Tibial nerve (tissue), 4 donors: Measurements from ENCODE around the gene SLC2A2. TPM values are rescaled to one million over a fixed set of nuclear protein-coding genes. Genes with fewer than 3 reads are reported as not detected.

Experiments used
- DNase-seq, 2 donors: peaks; one replicate each; pipeline ENCODE4 v3.0.0-alpha.2; 2019; ENCODE audit warnings: low spot score in 2 of 2
- H3K27ac ChIP-seq, 4 donors: fragments of 200-600 bp; sonication (generic) in 3 of 4; one replicate each; pipeline ENCODE4 v1.5.1; 2017 to 2019; ENCODE audit warnings: mild to moderate bottlenecking in 1 of 4
- H3K27me3 ChIP-seq, 2 donors: fragments of 200-600 bp; sonication (generic) in 1 of 2; one replicate each; pipeline versions ENCODE4 v1.5.1 to v1.6.0; 2017 to 2019
- H3K36me3 ChIP-seq, 3 donors: fragments of 200-600 bp; sonication (generic); one replicate each; pipeline ENCODE4 v1.5.1; 2018 to 2019
- H3K4me1 ChIP-seq, 4 donors: fragments of 200-600 bp; sonication (generic) in 3 of 4; one replicate each; pipeline ENCODE4 v1.5.1; 2017 to 2019
- H3K4me3 ChIP-seq, 4 donors: fragments of 200-600 bp; sonication (generic) in 3 of 4; one replicate each; pipeline ENCODE4 v1.5.1; 2017 to 2019; ENCODE audit warnings: mild to moderate bottlenecking in 1 of 4, moderate library complexity in 1 of 4
- H3K9me3 ChIP-seq, 4 donors: fragments of 200-600 bp; sonication (generic) in 3 of 4; one replicate each; pipeline ENCODE4 v1.5.1; 2017 to 2019
- CTCF ChIP-seq, 5 experiments: fragments of 200-600 bp in 3 of 5; fragments of 450-650 bp in 2 of 5; sonication (generic) in 3 of 5; IDR thresholded peaks; one replicate each; pipeline ENCODE4 v1.5.1; 2016 to 2019; ENCODE audit warnings: antibody characterized with exemption in 5 of 5, mild to moderate bottlenecking in 3 of 5, moderate library complexity in 2 of 5
- EP300 ChIP-seq, 2 donors: sonication (generic); formaldehyde crosslinking; IDR thresholded peaks; one replicate each; pipeline ENCODE4 v1.6.1; 2017; ENCODE audit warnings: antibody characterized with exemption in 2 of 2, mild to moderate bottlenecking in 1 of 2
- POLR2A ChIP-seq, 2 donors: fragments of 450-650 bp; IDR thresholded peaks; one replicate each; pipeline ENCODE4 v1.6.1; 2017; ENCODE audit warnings: antibody characterized with exemption in 2 of 2, mild to moderate bottlenecking in 2 of 2, moderate library complexity in 2 of 2
- WGBS, 2 donors: methylation state at CpG; one replicate each; pipeline ENCODE4 v1.1.5; 2018; 5-methylcytosine and 5-hydroxymethylcytosine counted together
- total RNA-seq, 4 donors: library from RNA; depleted of rRNA; stranded (reverse); fragments of >200 nt; gene quantifications; one replicate each; pipeline ENCODE4 v1.1.0, GENCODE V29; 2016

Gene SLC2A2
- total RNA-seq, 4 donors from 2014 or later, result not detected

GRCh38 chr3:170999737-171000242, 26.7 kb downstream of the SLC2A2 start:
- WGBS, 2 donors, result 65 to 72% methylated on average over 2 of the region's 2 CpGs
- DNase-seq, result no peak
- Histone ChIP-seq H3K27ac (no peak overlapping the region), H3K4me1 (peaks cover 0 to 19% (median 0%) of the 10 kb centered on the region in 4 donors), H3K36me3 (no peaks in the 10 kb centered on the region), H3K27me3 (no peaks in the 10 kb centered on the region), H3K9me3 (no peaks in the 10 kb centered on the region), H3K4me3 (no peak overlapping the region)
- TF ChIP-seq POLR2A (IDR thresholded peaks at IDR 0.05) (no peak), EP300 (IDR thresholded peaks at IDR 0.05) (no peak), CTCF (IDR thresholded peaks at IDR 0.05) (no peak)

- DNase-seq, result no peak
- WGBS, 2 donors, result 51 to 53% methylated on average over 5 of the region's 5 CpGs
- H3K36me3 ChIP-seq, result no peaks in the 10 kb centered on the region
- TF ChIP-seq CTCF (IDR thresholded peaks at IDR 0.05), result no peak
- peaks cover 0 to 19% (median 0%) of the 10 kb centered on the region in 4 donors for H3K4me1 ChIP-seq
- no peaks in the 10 kb centered on the region for H3K9me3 ChIP-seq
- no peak overlapping the region for H3K27ac ChIP-seq
- no peak overlapping the region for H3K4me3 ChIP-seq
- no peaks in the 10 kb centered on the region for H3K27me3 ChIP-seq
These were observed 28.3 kb downstream of the SLC2A2 start for GRCh38 chr3:170997961-170998913.

GRCh38 chr3:170992854-170993253, 33.7 kb downstream of the SLC2A2 start:
- Histone ChIP-seq H3K4me1 (peaks cover 0 to 3% (median 0%) of the 10 kb centered on the region in 4 donors), H3K27me3 (no peaks in the 10 kb centered on the region), H3K9me3 (no peaks in the 10 kb centered on the region), H3K36me3 (no peaks in the 10 kb centered on the region), H3K4me3 (no peak overlapping the region), H3K27ac (no peak overlapping the region)
- DNase-seq, result no peak
- WGBS, 2 donors, result 53 to 86% methylated on average over 2 of the region's 2 CpGs
- TF ChIP-seq POLR2A (IDR thresholded peaks at IDR 0.05), result no peak
- TF ChIP-seq CTCF (IDR thresholded peaks at IDR 0.05), result no peak
- no peak for TF ChIP-seq EP300 (IDR thresholded peaks at IDR 0.05)

GRCh38 chr3:170991664-170992063, 34.9 kb downstream of the SLC2A2 start:
- 76 to 79% methylated on average over 2 of the region's 2 CpGs for WGBS, 2 donors
- no peak overlapping the region for H3K27ac ChIP-seq

More at GRCh38 chr3:170991664-170992063, 34.9 kb downstream of the SLC2A2 start:
- Histone ChIP-seq H3K4me1 (no peaks in the 10 kb centered on the region), H3K27me3 (no peaks in the 10 kb centered on the region), H3K9me3 (no peaks in the 10 kb centered on the region), H3K36me3 (no peaks in the 10 kb centered on the region), H3K4me3 (no peak overlapping the region)
- DNase-seq, result no peak
- TF ChIP-seq CTCF (IDR thresholded peaks at IDR 0.05) (no peak), EP300 (IDR thresholded peaks at IDR 0.05) (no peak), POLR2A (IDR thresholded peaks at IDR 0.05) (no peak)
